CD4-positive, alpha-beta T cell treated with Interleukin-2 at 100 ng/mL for 4 hours (primary cell): ENCODE measurements around the gene MYF5.

Experiments used
- DNase-seq: peaks from one replicate; pipeline ENCODE4 v3.0.0-alpha.2; 2020; ENCODE audit warnings: low spot score

The MYF5 gene

GRCh38 chr12:80707830-80708258, 8.9 kb upstream of the MYF5 start:
- DNase-seq = no peak

GRCh38 chr12:80708259-80708974, 8.3 kb upstream of the MYF5 start:
- DNase-seq = no peak

GRCh38 chr12:80708975-80709328, 7.8 kb upstream of the MYF5 start:
- DNase-seq = no peak

- DNase-seq = no peak
These were observed 6.6 kb upstream of the MYF5 start for GRCh38 chr12:80709811-80710726.

GRCh38 chr12:80710727-80711449, 5.8 kb upstream of the MYF5 start:
- DNase-seq = no peak

GRCh38 chr12:80711866-80712265, 4.8 kb upstream of the MYF5 start:
- DNase-seq = no peak

GRCh38 chr12:80712866-80713265, 3.8 kb upstream of the MYF5 start:
- no peak for DNase-seq

- DNase-seq = no peak
These were observed 3.3 kb upstream of the MYF5 start for GRCh38 chr12:80713419-80713818.

GRCh38 chr12:80714055-80714454, 2.7 kb upstream of the MYF5 start:
- no peak for DNase-seq

GRCh38 chr12:80714846-80715245, 1.9 kb upstream of the MYF5 start:
- DNase-seq = no peak

- no peak for DNase-seq
These were observed 931 bp upstream of the MYF5 start for GRCh38 chr12:80715713-80716249.

GRCh38 chr12:80717856-80718255, 1.1 kb downstream of the MYF5 start:
- DNase-seq = no peak

GRCh38 chr12:80720516-80720915, 3.8 kb downstream of the MYF5 start:
- no peak for DNase-seq

GRCh38 chr12:80721326-80721725, 4.6 kb downstream of the MYF5 start:
- no peak for DNase-seq

- DNase-seq = no peak
These were observed 29.3 kb downstream of the MYF5 start for GRCh38 chr12:80745851-80746505.

GRCh38 chr12:80747800-80748199, 31.1 kb downstream of the MYF5 start:
- DNase-seq = no peak

- DNase-seq = no peak
These were observed 32.7 kb downstream of the MYF5 start for GRCh38 chr12:80749456-80749855.

GRCh38 chr12:80752464-80752863, 35.8 kb downstream of the MYF5 start:
- DNase-seq = no peak

- no peak for DNase-seq
These were observed 37.6 kb downstream of the MYF5 start for GRCh38 chr12:80754274-80754673.

- DNase-seq = no peak
These were observed 40.2 kb downstream of the MYF5 start for GRCh38 chr12:80756875-80757274.

- no peak for DNase-seq
These were observed 45.1 kb downstream of the MYF5 start for GRCh38 chr12:80761838-80762237.

- DNase-seq = no peak
These were observed 47.2 kb downstream of the MYF5 start for GRCh38 chr12:80763874-80764273.
